ENCODE results near the gene SPOPL.
A peak's percentile ranks its signal among the peaks of the same experiment; 100 is the strongest.
"Not testable (repeated sequence)": the region's sequence is repeated elsewhere in the genome, so short reads cannot be mapped to it uniquely, and the experiment has no call there.

Gene SPOPL

DNA sequence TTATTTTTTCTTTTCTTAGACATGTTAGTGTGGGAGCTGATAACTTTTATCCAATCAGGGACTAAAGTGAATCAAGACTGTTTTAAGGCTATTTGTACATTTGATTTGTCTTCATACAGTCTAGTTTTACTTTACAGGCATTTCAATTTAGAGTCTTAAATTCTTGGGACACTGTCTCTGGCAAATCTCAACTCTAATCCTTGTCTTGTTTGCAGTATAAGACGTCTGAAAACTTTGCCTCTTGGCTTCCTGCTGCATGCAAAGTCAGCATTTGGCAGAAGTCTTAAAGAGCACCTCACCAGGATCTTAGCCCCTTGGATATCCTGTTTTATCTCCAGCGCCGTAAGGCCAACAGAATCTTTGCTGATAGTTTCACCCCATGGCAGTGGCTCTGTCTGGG is 30.3 kb downstream of the SPOPL start:
- DNase-seq, result no peak

DNA sequence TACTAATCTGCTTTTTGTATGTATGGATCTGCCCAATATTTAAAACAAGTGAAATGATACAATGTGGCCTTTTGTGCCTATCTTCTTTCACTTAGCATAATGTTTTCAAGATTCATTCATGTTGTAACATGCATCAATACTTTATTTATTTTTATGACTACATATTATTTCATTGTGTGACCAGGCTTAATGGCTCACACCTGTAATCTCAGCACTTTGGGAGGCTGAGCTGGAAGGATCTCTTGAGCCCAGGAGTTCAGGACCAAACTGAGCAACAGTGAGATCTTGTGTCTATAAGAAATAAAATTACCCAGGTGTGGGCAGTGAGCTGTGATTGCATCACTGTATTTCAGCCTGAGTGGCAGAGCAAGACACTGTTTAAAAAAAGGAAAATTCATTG is 33.2 kb downstream of the SPOPL start:
- DNase-seq, result no peak

DNA sequence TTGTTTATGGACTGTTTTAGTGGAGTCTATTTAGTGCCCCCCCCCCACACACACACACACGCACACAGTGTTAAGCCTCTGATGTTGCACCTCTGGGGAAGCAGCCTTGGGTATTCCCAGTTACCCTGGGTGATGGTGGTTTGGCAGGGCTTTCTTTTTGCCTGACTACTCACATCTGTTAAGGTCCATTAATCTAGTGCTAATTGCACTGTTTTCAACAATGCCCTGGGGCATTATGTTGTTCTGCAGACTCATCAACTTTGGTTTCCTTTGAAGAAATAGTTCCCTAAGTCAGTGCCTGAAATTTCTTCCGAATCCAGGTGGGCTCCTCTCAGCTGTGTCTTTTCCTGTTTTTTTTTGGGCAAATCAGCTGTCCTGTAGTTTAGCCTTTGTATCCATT is 34.7 kb downstream of the SPOPL start:
- no peak for DNase-seq

DNA sequence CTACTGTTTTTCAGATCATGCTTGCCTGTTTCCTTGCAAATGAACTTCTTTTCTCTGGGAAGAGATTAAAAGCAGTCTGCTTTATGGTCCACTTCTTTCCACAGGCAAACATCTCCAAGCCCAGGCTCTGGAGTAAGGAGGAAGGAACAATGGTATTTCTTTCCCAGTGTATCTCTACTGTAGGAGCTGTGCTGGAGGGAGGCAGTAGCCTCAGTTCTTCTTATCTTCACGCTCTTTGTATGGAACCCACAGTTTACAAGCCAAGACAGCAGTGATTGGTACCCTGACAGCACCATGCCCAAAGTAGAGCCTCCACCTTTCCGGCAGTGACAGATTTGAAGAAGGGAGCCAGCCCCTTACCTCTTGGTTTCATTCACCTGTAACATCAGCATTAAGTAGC is 35.2 kb downstream of the SPOPL start:
- DNase-seq, result no peak

DNA sequence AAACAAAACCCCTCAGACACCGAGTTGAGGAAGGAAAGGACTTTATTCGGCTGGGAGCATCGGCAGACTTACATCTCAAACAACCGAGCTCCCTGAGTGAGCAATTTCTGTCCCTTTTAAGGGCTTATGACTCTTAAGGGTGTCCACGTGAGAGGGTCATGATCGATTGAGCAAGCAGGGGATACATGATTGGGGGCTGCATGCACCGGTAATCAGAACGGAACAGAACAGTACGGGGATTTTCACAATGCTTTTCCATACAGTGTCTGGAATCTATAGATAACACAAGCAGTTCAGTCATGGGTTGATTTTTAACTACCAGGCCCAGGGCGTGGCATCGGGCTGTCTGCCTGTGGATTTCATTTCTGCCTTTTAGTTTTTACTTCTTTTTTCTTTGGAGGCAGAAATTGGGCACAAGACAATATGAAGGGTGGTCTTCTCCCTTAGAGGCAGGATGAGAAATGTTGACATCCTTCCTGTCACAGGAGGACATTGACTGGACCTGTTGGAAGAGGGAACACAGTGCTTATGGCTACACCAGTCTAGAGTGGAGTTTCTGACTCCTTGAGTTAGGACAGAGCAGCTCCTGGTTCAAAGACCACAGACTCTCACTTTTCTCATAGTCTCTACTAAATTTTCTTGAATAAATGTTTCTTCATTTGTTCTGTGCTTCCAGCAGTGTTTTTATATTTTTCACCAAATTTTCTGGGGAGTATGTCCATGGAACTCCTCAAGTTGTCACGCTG is 35.8 kb downstream of the SPOPL start:
- no peak for DNase-seq

DNA sequence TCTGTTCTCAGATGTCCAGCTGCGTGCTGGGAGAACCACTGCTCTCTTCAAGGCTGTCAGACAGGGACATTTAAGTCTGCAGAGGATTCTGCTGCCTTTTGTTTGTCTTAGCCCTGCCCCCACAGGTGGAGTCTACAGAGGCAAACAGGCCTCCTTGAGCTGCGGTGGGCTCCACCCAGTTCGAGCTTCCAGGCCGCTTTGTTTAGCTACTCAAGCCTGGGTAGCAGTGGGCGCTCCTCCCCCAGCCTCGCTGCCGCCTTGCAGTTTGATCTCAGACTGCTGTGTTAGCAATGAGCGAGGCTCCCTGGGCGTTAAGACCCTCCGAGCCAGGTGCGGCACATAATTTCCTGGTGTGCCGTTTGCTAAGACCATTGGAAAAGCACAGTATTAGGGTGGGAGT is 42.6 kb downstream of the SPOPL start:
- DNase-seq, result not testable (repeated sequence)

DNA sequence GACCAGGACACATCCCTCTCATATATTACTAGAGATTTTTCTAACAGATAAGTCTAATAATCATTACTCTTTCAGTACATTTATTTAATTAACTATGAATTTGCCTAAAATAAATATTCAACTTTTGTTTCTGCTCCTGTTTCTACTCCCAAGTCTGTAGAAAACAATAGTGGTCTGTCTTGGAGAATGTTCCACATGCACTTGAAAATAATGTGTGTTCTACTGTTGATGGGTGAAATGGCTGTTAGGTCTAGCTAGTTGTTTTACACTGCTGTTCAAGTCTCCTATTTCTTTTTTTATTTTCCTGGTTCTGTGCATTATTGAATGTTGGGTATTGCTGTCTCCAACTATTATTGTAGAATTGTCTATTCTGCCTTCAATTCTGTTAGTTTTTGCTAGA is 47.2 kb downstream of the SPOPL start:
- DNase-seq, result no peak

DNA sequence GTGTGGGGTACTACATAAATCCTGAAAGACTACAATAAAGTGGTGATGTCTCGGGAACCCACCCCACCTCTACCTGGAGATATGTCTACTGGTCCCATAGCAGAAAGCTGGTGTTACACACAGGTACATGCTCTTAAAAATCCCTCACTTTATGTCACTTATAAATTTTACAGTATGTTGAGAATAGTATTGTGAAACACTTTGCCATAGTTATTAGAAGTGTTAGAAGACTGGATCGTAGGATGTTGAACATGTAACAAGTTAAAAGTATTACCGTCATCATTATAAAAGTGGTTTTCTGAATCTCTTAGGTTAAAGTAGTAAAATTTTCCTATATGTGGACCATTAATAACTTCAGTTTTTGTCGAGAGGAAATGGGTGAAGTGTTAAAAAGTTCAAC is 48.6 kb downstream of the SPOPL start:
- no peak for DNase-seq

DNA sequence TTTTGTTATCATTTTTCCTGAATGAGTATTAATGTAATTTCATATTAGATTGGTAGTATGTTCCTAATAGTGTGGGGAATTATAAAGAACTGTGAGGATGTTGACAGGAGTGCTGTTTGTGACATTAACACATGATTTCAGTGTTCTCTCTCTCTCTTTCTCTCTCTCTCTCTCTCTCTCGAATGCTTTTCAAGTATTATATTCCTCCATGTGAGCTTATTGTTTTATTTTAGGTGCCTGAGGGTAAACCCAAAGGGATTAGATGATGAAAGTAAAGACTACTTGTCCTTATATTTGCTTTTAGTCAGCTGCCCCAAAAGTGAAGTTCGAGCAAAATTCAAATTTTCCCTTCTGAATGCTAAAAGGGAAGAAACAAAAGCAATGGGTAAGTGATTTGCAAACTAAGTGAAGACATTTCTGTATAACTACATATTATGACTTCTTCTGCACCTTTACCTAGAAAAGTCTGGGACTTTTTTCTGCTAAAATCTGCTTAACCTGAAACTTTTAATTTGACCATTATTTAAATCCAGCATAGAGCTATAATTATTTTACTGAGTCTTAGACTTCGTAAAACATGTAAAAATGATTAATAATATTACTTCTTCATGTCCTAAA is 49.2 kb downstream of the SPOPL start:
- no peak for DNase-seq

DNA sequence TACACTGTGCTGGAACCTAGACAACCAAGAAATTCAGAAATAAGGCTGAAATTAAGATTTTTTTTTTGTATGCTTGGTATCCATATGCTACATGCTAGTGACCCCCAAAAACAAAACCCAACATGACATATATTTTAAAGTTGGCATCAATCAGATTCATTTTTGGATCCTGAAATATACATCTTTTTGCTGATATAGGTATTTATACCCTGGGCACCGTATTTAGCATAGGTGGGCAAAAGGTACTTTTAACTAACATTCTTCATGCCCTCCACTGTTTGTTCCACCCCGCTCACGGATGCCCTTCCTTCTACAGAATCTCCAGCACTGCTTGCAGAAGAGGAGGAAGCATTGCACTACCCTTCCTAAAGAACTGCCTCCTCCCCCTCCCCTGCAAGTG is 52.6 kb downstream of the SPOPL start:
- DNase-seq, result no peak

DNA sequence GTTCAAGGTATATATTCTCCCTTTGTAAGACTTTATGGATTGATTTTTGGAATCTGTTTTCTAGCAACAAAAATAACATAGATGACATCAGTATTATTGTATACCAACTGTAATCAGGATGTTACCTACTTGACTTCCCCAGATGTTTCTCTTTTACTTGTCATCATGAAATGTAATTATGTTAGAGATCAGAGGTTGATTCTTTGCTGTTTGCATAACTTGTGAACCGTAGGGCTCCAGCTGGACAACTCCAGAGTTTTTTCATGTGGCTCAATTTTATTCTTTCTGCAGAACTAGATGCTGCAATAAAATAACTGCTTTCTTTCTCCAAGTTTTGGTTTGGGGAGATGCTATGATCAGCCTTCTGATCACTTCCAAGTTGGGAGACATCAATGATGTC is 58.1 kb downstream of the SPOPL start:
- no peak for DNase-seq

DNA sequence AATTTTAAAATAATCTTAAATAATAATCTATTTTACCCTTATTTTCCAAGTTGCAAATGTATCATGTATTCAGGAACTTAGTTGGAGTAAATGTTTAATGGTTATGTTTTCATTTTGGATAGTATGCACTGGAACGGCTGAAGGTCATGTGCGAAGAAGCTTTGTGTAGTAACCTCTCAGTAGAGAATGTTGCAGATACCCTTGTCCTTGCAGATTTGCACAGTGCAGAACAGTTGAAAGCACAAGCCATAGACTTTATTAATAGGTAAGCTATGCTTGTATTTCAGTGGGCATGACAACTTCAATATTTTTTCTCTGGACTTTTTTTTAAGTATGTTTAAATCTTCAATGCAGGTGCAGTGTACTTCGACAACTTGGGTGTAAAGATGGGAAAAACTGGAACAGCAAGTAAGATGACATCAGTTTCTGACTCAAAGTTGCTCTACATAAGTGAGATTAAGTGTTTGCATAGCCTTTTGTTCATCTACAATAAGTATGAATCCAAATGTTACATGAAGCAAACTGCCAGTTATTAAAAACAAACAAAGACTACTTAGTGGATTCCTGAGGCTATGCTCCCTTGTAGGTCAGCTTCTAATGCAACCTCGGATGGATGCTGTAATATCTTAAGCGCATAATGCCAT is 63.1 kb downstream of the SPOPL start:
- DNase-seq, result no peak

DNA sequence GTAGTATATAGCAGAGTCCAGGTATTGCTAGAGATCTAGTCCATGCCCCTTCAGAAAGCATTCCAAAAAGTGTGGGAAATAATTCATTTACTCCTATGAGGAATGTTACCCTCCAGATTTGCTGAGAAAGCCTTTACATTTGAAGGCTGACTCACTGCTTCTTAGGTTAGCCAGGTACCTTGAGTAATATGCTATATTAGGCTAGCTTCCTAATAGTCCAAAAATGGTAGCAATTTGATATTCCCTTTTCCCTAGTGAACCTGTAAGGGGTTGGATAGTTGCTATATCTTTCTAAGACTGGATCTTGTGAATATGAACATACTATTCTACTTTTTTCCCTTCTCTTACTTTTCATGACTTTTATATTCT is 63.6 kb downstream of the SPOPL start:
- no peak for DNase-seq

DNA sequence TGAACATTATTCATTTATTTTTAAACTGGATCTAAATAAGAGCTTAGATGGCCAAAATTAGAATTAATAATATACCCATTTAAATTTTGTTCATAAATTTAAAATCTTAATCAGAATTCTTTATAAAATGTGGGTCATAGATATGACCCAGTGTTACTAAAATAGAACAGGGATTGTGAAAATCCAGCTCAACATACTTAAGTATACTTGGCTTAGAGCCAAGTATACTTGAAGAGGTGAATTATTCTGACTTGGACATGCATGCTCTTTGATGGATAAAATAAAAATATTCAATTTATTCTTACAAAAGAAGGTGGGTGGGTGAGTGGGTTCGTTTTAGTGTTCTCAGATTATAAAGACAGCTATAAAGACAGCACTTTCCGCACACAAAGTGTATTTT is 70.7 kb downstream of the SPOPL start:
- no peak for DNase-seq

DNA sequence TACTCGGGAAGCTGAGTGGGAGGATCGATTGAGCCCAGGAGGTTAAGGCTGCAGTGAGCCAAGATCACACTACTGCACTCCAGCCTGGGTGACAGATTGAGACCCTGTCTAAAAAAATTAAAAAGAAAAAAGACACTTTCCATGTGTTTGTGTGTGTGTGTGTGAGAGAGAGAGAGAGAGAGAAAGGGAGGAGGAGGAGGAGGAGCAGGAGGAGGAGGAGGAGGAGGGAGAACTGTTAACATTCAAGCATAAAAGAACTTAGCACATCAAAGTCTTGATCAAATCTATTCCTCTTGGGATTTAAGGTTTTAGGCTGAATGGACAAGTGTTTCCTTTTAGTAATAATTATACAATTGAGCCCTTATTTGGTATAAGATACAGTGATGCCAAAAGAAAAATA is 75.5 kb downstream of the SPOPL start:
- DNase-seq, result no peak

DNA sequence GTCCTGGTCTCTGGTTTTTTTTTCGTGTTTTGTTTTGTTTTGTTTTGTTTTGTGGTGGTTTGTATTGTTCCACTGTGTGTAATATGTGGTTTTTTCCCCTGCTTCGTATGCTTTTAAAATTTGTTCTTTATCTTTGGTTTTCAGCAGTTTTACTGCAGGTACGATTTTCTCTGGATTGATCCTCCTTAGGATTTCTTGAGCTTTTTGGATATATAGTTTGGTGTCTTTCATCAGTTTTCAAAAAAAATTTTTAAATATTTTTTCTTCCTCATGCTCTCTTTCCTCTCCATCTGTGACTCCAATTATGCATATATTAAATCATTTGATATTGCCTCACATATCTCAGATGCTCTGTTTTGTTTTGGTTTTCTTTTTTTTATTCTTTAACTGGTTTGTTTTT is 78.0 kb downstream of the SPOPL start:
- no peak for DNase-seq

DNA sequence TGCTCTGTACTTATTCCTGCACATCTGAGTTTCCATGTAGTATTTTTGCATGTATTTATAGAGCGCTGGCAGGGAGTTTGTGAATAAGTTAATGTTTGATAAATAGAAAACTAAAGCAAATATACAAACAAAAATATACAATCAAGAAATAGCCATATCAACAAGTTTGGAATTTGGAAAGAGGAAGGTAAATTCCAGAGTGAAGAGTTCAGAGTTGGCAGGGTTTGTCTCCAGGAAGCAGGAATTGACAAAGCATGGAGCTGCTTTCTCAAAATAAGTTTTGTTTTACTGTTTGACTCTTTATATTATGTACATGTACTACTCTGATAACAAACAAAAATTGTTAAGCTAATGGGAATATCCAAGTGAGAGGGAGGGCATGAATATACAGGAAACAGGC is 80.3 kb downstream of the SPOPL start:
- DNase-seq, result no peak

DNA sequence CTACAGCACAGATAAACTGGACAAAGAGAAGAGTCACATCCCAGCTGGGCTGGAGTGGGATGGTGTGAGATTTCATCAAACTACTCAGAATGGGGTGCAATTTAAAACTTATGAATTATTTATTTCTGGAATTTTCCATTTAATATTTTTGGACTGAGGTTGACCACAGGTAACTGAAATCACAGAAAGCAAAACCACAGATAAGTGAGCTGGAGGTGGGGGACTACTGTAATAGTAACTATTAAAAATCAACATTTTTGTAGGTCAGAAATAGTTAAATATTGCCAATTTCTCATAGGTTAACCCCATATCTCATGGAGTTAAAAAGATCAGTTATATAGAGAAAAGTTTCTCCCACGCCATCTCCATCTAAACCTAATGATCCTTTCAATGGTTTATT is 88.1 kb downstream of the SPOPL start:
- DNase-seq, result no peak

DNA sequence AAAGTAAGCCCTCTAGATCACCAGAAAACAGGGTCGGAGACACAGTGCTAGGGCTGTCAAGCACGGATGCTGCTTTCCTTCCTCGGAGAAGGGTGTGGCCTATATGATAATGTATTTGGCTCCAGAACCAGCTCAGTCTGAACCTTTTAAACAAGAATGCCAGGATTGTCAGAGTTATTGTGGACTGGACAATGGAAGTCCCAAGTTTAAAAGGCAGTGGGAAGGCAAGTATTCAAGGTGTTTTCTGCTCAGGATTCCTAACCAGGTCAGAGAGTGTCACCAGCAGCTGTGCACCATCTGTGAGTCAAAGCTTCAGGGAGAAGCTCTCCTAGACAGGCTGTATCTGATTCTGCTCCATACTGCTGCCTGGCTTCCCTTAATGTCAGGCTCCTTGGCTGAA is 94.8 kb downstream of the SPOPL start:
- DNase-seq, result no peak

DNA sequence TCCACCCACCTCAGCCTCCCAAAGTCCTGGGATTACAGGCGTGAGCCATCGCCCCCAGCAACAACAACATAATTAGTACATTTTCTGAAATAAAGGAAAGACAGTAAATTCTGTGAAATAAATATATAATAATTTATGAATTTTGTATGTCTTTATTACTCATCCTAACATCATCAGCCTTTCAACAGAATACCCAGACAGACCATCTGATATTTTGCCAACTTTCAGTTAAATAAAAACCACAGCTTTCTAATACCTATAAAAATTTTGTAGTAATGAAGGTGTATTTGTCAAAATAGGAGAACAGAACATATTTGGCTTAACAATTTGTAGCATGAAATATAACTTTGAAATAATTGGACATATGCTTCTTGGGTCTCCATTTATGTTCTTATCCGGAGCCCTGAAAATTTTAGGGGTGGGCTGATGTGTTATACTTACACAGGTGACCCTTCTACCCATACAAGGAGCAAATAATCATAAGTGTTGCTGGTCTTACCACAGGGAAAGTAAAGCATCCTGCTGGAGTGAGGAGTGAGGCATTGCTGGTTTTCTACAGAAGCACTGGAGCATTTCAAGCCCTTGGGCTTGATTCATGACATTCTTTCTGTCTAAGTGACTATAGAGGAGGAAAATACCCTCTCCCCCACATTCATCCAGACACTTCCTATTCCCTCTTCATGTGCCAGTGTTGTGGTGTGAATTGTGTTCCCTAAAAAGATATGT is 99.3 kb downstream of the SPOPL start:
- DNase-seq, result peak; percentile 17

DNA sequence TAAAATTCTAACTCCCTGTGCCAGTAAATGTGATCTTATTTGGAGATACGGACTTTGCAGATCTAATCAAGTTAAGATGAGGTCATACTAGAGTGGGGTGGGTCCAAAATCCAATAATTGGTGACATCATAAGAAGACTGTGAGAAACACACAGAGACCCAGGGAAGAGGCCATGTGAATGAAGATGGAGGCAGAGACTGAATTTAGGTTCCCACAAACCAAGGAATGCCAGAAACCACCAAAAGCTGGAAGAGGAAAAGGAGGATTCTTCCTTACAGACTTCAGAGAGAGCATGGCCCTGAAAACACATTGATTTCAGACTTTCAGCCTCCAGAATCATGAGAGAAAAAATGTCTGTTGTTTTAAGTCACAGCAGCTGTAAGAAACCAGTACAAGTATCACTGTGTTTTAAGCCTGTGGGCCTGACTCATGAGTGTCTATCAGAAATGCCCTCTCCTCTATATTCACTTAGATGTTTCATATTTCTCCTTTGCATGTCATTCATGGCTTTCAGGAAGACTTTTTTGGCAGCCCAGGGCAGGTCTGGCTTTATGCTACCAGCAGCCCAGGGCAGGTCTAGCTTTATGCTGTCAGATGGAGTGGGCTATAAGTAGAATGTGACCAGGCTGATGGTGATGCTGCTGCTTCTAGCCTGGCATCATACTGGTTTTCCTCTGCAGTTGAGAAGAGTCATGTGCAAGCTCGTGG is 100.0 kb downstream of the SPOPL start:
- no peak for DNase-seq

DNA sequence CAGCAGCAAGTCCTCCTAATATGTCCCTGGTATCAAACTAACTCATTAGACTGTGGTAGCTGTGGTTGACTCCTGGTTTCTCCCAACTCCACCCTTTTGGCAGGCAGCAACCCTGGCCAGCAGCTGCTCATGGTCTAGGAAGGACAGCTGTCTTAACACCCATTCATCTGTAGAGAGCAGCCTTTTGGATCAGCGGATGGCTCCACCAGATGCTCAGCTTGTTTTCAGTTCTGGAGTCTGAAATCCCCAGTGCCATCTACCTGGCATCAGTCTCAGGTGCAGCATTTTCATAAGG is 100.5 kb downstream of the SPOPL start:
- DNase-seq, result no peak

DNA sequence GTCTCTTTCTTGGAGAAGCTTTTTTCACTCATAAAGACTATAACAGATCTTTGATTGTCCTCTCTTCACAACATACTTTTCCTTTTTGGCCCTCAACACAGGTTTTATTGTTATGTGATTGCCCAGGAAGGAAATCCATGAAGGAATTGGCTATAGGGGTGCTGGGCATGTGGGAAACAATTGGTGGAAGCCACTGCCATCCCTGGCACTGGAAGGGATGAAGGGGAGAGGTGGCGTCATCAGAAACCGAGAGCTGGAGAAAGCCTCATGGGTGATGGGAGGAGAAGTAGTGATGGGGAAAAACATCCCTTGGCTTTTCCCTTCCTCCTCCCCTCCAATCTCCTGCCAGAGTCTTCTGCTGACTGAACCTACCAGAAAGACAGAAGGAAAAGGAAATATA is 106.2 kb downstream of the SPOPL start:
- DNase-seq, result no peak

DNA sequence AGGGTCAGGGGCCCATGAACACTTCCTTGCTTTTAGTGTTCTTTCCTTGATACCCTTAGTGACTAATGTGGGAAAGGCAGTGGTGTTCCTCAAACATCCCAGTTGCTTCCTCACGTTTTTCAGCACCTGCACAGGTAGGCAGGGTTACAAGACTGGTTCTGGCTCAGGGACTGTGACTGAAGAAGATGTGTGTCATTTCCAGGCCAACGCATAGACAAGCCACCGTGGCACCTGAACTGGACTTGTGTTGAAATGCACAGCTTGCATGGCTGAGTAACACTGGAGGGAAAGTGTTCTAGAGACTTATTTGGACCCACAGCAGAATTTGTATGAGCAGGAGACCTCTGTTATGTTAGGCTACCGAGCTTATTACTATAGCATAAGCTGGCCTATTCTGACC is 107.9 kb downstream of the SPOPL start:
- no peak for DNase-seq
